Endodermal cell (in vitro differentiated cells): ENCODE measurements around the gene URM1. TPM values are rescaled to one million over a fixed set of nuclear protein-coding genes. Genes with fewer than 3 reads are reported as not detected.

Experiments used
- DNase-seq: peaks from one replicate; pipeline ENCODE4 v3.0.0-alpha.2; 2017
- H3K27ac ChIP-seq: 2 replicates; pipeline ENCODE4 v1.5.1; 2013; ENCODE audit warnings: mild to moderate bottlenecking, low read depth, low read length, moderate library complexity
- H3K27me3 ChIP-seq: 2 replicates; pipeline ENCODE4 v1.6.1; 2013; ENCODE audit warnings: mild to moderate bottlenecking, low read length, moderate library complexity; ENCODE audit not compliant: insufficient read depth, control insufficient read depth, poor library complexity, severe bottlenecking
- H3K36me3 ChIP-seq: 2 replicates; pipeline ENCODE4 v1.7.0; 2013; ENCODE audit warnings: mild to moderate bottlenecking, low read length, moderate library complexity; ENCODE audit not compliant: control insufficient read depth, insufficient read depth
- H3K4me1 ChIP-seq: one replicate; pipeline ENCODE4 v1.7.0; 2013; ENCODE audit warnings: low read length; ENCODE audit not compliant: control insufficient read depth, insufficient read depth
- H3K4me3 ChIP-seq: 2 replicates; pipeline ENCODE4 v1.5.1; 2013; ENCODE audit warnings: mild to moderate bottlenecking, low read length, moderate library complexity
- H3K9ac ChIP-seq: 2 replicates; pipeline ENCODE4 v1.6.1; 2013; ENCODE audit warnings: mild to moderate bottlenecking, low read length, moderate library complexity; ENCODE audit not compliant: poor library complexity, severe bottlenecking; ENCODE audit errors: extremely low read depth
- H3K9me3 ChIP-seq: 2 replicates; pipeline ENCODE4 v1.6.1; 2013; ENCODE audit warnings: mild to moderate bottlenecking, low read length, moderate library complexity; ENCODE audit not compliant: control insufficient read depth
- H3K27ac Mint-ChIP-seq: 2 replicates; pipeline ENCODE4 v1.8.0; 2020; ENCODE audit warnings: mixed read lengths
- H3K27me3 Mint-ChIP-seq: 2 replicates; pipeline ENCODE4 v1.8.0; 2021; ENCODE audit warnings: mild to moderate bottlenecking, mixed read lengths; ENCODE audit not compliant: insufficient read depth
- H3K36me3 Mint-ChIP-seq: 2 replicates; pipeline ENCODE4 v1.8.0; 2020; ENCODE audit warnings: low read depth, mixed read lengths
- H3K4me1 Mint-ChIP-seq: 2 replicates; pipeline ENCODE4 v1.8.0; 2020; ENCODE audit warnings: mixed read lengths
- H3K4me3 Mint-ChIP-seq: 2 replicates; pipeline ENCODE4 v1.8.0; 2020; ENCODE audit warnings: mild to moderate bottlenecking, moderate library complexity, mixed read lengths
- H3K9me3 Mint-ChIP-seq: 2 replicates; pipeline ENCODE4 v1.8.0; 2020; ENCODE audit warnings: mild to moderate bottlenecking, mixed read lengths
- CTCF ChIP-seq: fragments of 200-600 bp; sonication (generic); conservative IDR thresholded peaks from 2 replicates; pipeline ENCODE4 v1.5.0; 2021; ENCODE audit warnings: antibody characterized with exemption, mild to moderate bottlenecking
- WGBS, 2 experiments: methylation state at CpG; one replicate each; pipeline versions ENCODE4 v1.1.5 to v1.1.7; 2013; ENCODE audit warnings: missing lambda C conversion rate in 2 of 2, mixed read lengths in 1 of 2; ENCODE audit not compliant: insufficient coverage in 1 of 2, insufficient read length in 1 of 2; 5-methylcytosine and 5-hydroxymethylcytosine counted together
- total RNA-seq, 2 donors: library from RNA; stranded (reverse); fragmentation: NEBNext Ultra II Directional in 1 of 2; extraction: Animal tissue kit (Norgen Biotek cat#: 25700) in 1 of 2; gene quantifications; 2 replicates in 1 of 2; 3 replicates in 1 of 2; pipeline ENCODE4 v1.2.1, GENCODE V29; 2021

URM1 gene
- total RNA-seq, 2 donors from 2014 or later, result 51.5 to 60.4 TPM

DNA sequence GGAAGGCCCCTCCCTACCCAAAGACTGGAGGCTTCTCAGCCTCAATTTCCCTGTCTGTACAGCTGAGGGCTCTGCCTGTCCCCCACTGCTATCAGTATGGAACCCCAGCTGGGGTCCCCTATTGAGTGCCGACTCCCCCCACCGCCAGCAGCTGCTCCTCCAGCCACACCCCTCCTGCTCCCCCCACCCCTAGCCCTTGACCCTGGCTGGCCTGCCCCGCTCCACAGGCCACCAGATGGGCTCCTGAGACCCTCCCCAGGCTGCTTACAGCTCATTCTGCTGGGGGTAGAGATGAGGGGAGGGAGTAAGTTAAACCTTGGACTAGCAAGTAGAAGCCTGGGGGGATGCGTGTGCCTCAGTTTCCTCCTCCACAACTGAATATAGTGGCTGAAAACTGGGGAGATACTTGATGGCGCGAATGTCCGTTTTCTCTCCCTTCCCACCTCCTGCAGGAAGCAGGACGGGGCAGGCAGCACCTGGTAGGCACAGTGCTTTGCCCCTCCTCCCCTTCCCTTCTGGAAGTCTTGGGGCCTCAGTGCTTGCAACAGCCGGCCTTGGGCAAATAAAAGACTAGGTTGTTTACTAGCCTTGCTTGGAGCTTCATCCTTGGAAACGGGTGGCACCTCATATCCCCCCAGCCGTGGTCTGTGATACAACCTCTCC, 19.1 kb downstream of the URM1 start:
- WGBS, 2 experiments, result 72 to 88% methylated on average over 5 to 11 of the region's 11 CpGs
- H3K27me3 Mint-ChIP-seq, result peaks cover 90% of the 10 kb centered on the region
- H3K9ac ChIP-seq, result no peak overlapping the region
- no peak overlapping the region for H3K4me3 ChIP-seq
- TF ChIP-seq CTCF, result no peak
- H3K4me1 Mint-ChIP-seq, result peaks cover 12% of the 10 kb centered on the region
- H3K27ac ChIP-seq, result peak overlapping the region; percentile 96
- no peak for DNase-seq
- no peaks in the 10 kb centered on the region for H3K9me3 ChIP-seq
- no peak overlapping the region for H3K4me3 Mint-ChIP-seq
- no peak overlapping the region for H3K27ac Mint-ChIP-seq
- no peaks in the 10 kb centered on the region for H3K9me3 Mint-ChIP-seq
- peaks cover 37% of the 10 kb centered on the region for H3K36me3 Mint-ChIP-seq
- H3K27me3 ChIP-seq, result peaks cover 64% of the 10 kb centered on the region
- H3K36me3 ChIP-seq, result peaks cover 31% of the 10 kb centered on the region
- no peaks in the 10 kb centered on the region for H3K4me1 ChIP-seq

- Histone ChIP-seq H3K9ac (no peak overlapping the region), H3K9me3 (no peaks in the 10 kb centered on the region), H3K27ac (peak overlapping the region; percentile 96), H3K36me3 (peaks cover 31% of the 10 kb centered on the region), H3K4me1 (no peaks in the 10 kb centered on the region), H3K27me3 (peaks cover 71% of the 10 kb centered on the region), H3K4me3 (peak overlapping the region; percentile 10)
- peaks cover 11% of the 10 kb centered on the region for H3K4me1 Mint-ChIP-seq
- no peaks in the 10 kb centered on the region for H3K9me3 Mint-ChIP-seq
- H3K27me3 Mint-ChIP-seq, result peaks cover 89% of the 10 kb centered on the region
- H3K36me3 Mint-ChIP-seq, result peaks cover 34% of the 10 kb centered on the region
- H3K27ac Mint-ChIP-seq, result no peak overlapping the region
- DNase-seq, result no peak
- 72 to 79% methylated on average over 4 to 7 of the region's 8 CpGs for WGBS, 2 experiments
- TF ChIP-seq CTCF, result no peak
- H3K4me3 Mint-ChIP-seq, result no peak overlapping the region
Measured at GRCh38 chr9:128390813-128391711, 19.9 kb downstream of the URM1 start.

GRCh38 chr9:128391956-128392301, 20.8 kb downstream of the URM1 start:
- Histone ChIP-seq H3K27ac (peak overlapping the region; percentile 96), H3K27me3 (peaks cover 79% of the 10 kb centered on the region), H3K9me3 (no peaks in the 10 kb centered on the region), H3K4me3 (peak overlapping the region; percentile 70), H3K9ac (no peak overlapping the region), H3K4me1 (no peaks in the 10 kb centered on the region), H3K36me3 (peaks cover 31% of the 10 kb centered on the region)
- TF ChIP-seq CTCF, result no peak
- DNase-seq, result no peak
- Mint-ChIP-seq H3K27me3 (peaks cover 91% of the 10 kb centered on the region), H3K9me3 (no peaks in the 10 kb centered on the region), H3K27ac (no peak overlapping the region), H3K4me3 (peak overlapping the region; percentile 51), H3K36me3 (peaks cover 34% of the 10 kb centered on the region), H3K4me1 (peaks cover 15% of the 10 kb centered on the region)
- 5 to 13% methylated on average over 16 to 21 of the region's 21 CpGs for WGBS, 2 experiments
